ENCODE data around the gene ASB13.

DNA sequence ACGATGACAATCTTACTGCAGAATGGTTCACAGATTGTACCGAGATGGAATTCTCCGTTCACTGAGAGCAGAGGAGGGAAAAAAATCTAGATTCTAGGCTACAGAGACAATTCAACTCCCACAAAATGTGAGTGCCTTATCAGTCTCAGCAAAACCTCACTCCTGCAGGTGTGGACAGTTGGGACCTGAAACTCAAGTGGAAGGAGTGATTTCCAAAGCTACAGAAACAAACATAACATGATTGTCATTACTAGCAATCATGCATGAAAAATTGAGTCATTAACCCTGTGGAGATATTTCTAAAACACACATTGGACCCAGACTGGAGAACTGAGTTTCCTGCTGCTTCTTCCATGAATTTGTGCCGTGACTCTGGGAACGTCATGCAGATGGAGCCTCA lies 71.3 kb downstream of the ASB13 start:
- TF ChIP-seq, protein P1, sequence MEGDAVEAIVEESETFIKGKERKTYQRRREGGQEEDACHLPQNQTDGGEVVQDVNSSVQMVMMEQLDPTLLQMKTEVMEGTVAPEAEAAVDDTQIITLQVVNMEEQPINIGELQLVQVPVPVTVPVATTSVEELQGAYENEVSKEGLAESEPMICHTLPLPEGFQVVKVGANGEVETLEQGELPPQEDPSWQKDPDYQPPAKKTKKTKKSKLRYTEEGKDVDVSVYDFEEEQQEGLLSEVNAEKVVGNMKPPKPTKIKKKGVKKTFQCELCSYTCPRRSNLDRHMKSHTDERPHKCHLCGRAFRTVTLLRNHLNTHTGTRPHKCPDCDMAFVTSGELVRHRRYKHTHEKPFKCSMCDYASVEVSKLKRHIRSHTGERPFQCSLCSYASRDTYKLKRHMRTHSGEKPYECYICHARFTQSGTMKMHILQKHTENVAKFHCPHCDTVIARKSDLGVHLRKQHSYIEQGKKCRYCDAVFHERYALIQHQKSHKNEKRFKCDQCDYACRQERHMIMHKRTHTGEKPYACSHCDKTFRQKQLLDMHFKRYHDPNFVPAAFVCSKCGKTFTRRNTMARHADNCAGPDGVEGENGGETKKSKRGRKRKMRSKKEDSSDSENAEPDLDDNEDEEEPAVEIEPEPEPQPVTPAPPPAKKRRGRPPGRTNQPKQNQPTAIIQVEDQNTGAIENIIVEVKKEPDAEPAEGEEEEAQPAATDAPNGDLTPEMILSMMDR (IDR thresholded peaks at IDR 0.05), result no peak
- no peak for TF ChIP-seq POLR2A (IDR thresholded peaks at IDR 0.05)

Measured in sigmoid colon (tissue), 3 donors.